ENCODE measurements around the gene CCDC9. TPM values are rescaled to one million over a fixed set of nuclear protein-coding genes. Genes with fewer than 3 reads are reported as not detected.

Gene CCDC9
- total and polyA plus RNA-seq, 4 donors = 1.4 to 8.1 (median 5.4) TPM

- H3K4me1 ChIP-seq (ENCODE audit: control insufficient read depth in 4 of 4, insufficient read depth in 4 of 4, low read length in 3 of 4) = peaks cover 7 to 14% (median 10%) of the 10 kb centered on the region in 4 donors
- WGBS = 5% methylated on average over 29 of the region's 29 CpGs
- peak overlapping the region; percentile 61 to 67 for H3K9ac ChIP-seq (ENCODE audit: low read depth in 1 of 2, low read length in 2 of 2)
- no peaks in the 10 kb centered on the region for H3K27me3 ChIP-seq (ENCODE audit: control insufficient read depth in 4 of 4, insufficient read depth in 4 of 4, low read length in 3 of 4)
- TF ChIP-seq RXRA (IDR thresholded peaks at IDR 0.05) (peak; percentile 39 to 58), ATF3 (IDR thresholded peaks at IDR 0.05) (no peak), NR2F2 (IDR thresholded peaks at IDR 0.05) (peak; percentile 51), JUND (IDR thresholded peaks at IDR 0.05) (peak in 1 of 2 donors; percentile 32), TAF1 (conservative IDR thresholded peaks at IDR 0.05) (peak; percentile 67), REST (IDR thresholded peaks at IDR 0.05) (peak; percentile 88), ZBTB33 (IDR thresholded peaks at IDR 0.05) (peak; percentile 52), FOXA1 (IDR thresholded peaks at IDR 0.05) (no peak), CTCF (IDR thresholded peaks at IDR 0.05; ENCODE audit: low read depth, low read length, missing input control) (no peak), HNF4A (conservative IDR thresholded peaks at IDR 0.05) (peak; percentile 27), HNF4G (IDR thresholded peaks at IDR 0.05) (peak; percentile 22), YY1 (IDR thresholded peaks at IDR 0.05) (peak; percentile 67), SP1 (IDR thresholded peaks at IDR 0.05) (peak; percentile 67), RAD21 (IDR thresholded peaks at IDR 0.05) (peak in 1 of 2 donors; percentile 47), MAX (IDR thresholded peaks at IDR 0.05) (peak; percentile 91), GABPA (IDR thresholded peaks at IDR 0.05 in 1 of 2, conservative IDR thresholded peaks at IDR 0.05 in 1 of 2) (peak in 1 of 2 donors; percentile 74), EGR1 (IDR thresholded peaks at IDR 0.05; ENCODE audit: low read depth in 2 of 2) (peak in 1 of 2 donors; percentile 69), FOXA2 (IDR thresholded peaks at IDR 0.05) (peak; percentile 39)
- H3K4me3 ChIP-seq (ENCODE audit: low read depth in 1 of 3, low read length in 3 of 3) = peak overlapping the region; percentile 43 to 67 (median 45)
- peaks cover 13 to 27% (median 14%) of the 10 kb centered on the region in 4 donors for H3K36me3 ChIP-seq (ENCODE audit: control insufficient read depth in 4 of 4, insufficient read depth in 3 of 4, low read depth in 1 of 4, low read length in 3 of 4)
- DNase-seq (ENCODE audit: low spot score) = no peak
- H3K27ac ChIP-seq (ENCODE audit: low read depth in 1 of 2, low read length in 2 of 2) = peak overlapping the region; percentile 83 to 86
- no peaks in the 10 kb centered on the region for H3K9me3 ChIP-seq (ENCODE audit: control insufficient read depth in 4 of 4, low read length in 3 of 4)
These were observed 1.3 kb downstream of the CCDC9 start for GRCh38 chr19:47257411-47258169.
